ENCODE data around the gene ROPN1B. TPM values are rescaled to one million over a fixed set of nuclear protein-coding genes. Genes with fewer than 3 reads are reported as not detected.
"Not testable (repeated sequence)": the region's sequence is repeated elsewhere in the genome, so short reads cannot be mapped to it uniquely, and the experiment has no call there.

ROPN1B gene
- total RNA-seq, 2 experiments from 2014 or later, result not detected

- Mint-ChIP-seq H3K4me3 (peak overlapping the region; percentile 61), H3K27me3 (peaks cover 22% of the 10 kb centered on the region)
- peak; percentile 21 for DNase-seq
- not testable (repeated sequence) for H3K4me1 Mint-ChIP-seq, H3K27ac Mint-ChIP-seq, H3K36me3 Mint-ChIP-seq, H3K9me3 Mint-ChIP-seq
Measured at GRCh38 chr3:125971997-125972944, 3.3 kb downstream of the ROPN1B start.

GRCh38 chr3:125975245-125976002, 6.4 kb downstream of the ROPN1B start:
- not testable (repeated sequence) for H3K9me3 Mint-ChIP-seq, H3K36me3 Mint-ChIP-seq, DNase-seq, H3K4me3 Mint-ChIP-seq, H3K27ac Mint-ChIP-seq, H3K4me1 Mint-ChIP-seq
- H3K27me3 Mint-ChIP-seq, result peaks cover 17% of the 10 kb centered on the region

- not testable (repeated sequence) for H3K4me1 Mint-ChIP-seq, H3K27ac Mint-ChIP-seq, H3K9me3 Mint-ChIP-seq, H3K4me3 Mint-ChIP-seq, DNase-seq, H3K36me3 Mint-ChIP-seq
- peaks cover 11% of the 10 kb centered on the region for H3K27me3 Mint-ChIP-seq
Measured at GRCh38 chr3:125976003-125976390, 7.0 kb downstream of the ROPN1B start.

- H3K9me3 Mint-ChIP-seq, H3K4me1 Mint-ChIP-seq, H3K27me3 Mint-ChIP-seq, H3K4me3 Mint-ChIP-seq, H3K27ac Mint-ChIP-seq, H3K36me3 Mint-ChIP-seq, DNase-seq: not testable (repeated sequence)
Measured at GRCh38 chr3:125977104-125977503, 8.1 kb downstream of the ROPN1B start.

GRCh38 chr3:125984951-125985350, 16.0 kb downstream of the ROPN1B start:
- DNase-seq, H3K36me3 Mint-ChIP-seq, H3K27me3 Mint-ChIP-seq, H3K27ac Mint-ChIP-seq, H3K9me3 Mint-ChIP-seq, H3K4me3 Mint-ChIP-seq: not testable (repeated sequence)
- peaks cover 12% of the 10 kb centered on the region for H3K4me1 Mint-ChIP-seq

- H3K4me1 Mint-ChIP-seq, result peaks cover 21% of the 10 kb centered on the region
- no peaks in the 10 kb centered on the region for H3K9me3 Mint-ChIP-seq
- H3K27me3 Mint-ChIP-seq, result no peaks in the 10 kb centered on the region
- peak overlapping the region; percentile 99 for H3K4me3 Mint-ChIP-seq
- peaks cover 1% of the 10 kb centered on the region for H3K36me3 Mint-ChIP-seq
- DNase-seq, result peak; percentile 77
- H3K27ac Mint-ChIP-seq, result peak overlapping the region; percentile 97
Measured at GRCh38 chr3:125990253-125990970, 21.4 kb downstream of the ROPN1B start.

- H3K4me1 Mint-ChIP-seq, DNase-seq, H3K4me3 Mint-ChIP-seq, H3K27me3 Mint-ChIP-seq, H3K27ac Mint-ChIP-seq, H3K36me3 Mint-ChIP-seq: not testable (repeated sequence)
- H3K9me3 Mint-ChIP-seq, result peaks cover 28% of the 10 kb centered on the region
Measured at GRCh38 chr3:125996751-125997150, 27.8 kb downstream of the ROPN1B start.

GRCh38 chr3:126002189-126002588, 33.2 kb downstream of the ROPN1B start:
- Mint-ChIP-seq H3K9me3 (peaks cover 37% of the 10 kb centered on the region), H3K4me3 (no peak overlapping the region), H3K4me1 (no peaks in the 10 kb centered on the region), H3K27ac (no peak overlapping the region), H3K36me3 (peaks cover 13% of the 10 kb centered on the region), H3K27me3 (no peaks in the 10 kb centered on the region)
- no peak for DNase-seq

- Mint-ChIP-seq H3K27me3 (no peaks in the 10 kb centered on the region), H3K9me3 (peaks cover 34% of the 10 kb centered on the region), H3K4me1 (no peaks in the 10 kb centered on the region), H3K27ac (no peak overlapping the region), H3K36me3 (peaks cover 15% of the 10 kb centered on the region), H3K4me3 (no peak overlapping the region)
- no peak for DNase-seq
Measured at GRCh38 chr3:126003447-126004190, 34.6 kb downstream of the ROPN1B start.

- H3K4me3 Mint-ChIP-seq, result no peak overlapping the region
- peaks cover 30% of the 10 kb centered on the region for H3K9me3 Mint-ChIP-seq
- H3K4me1 Mint-ChIP-seq, result no peaks in the 10 kb centered on the region
- peaks cover 17% of the 10 kb centered on the region for H3K36me3 Mint-ChIP-seq
- DNase-seq, result no peak
- H3K27me3 Mint-ChIP-seq, result no peaks in the 10 kb centered on the region
- H3K27ac Mint-ChIP-seq, result no peak overlapping the region
Measured at GRCh38 chr3:126004217-126004616, 35.2 kb downstream of the ROPN1B start.

- Mint-ChIP-seq H3K4me1 (no peaks in the 10 kb centered on the region), H3K27me3 (no peaks in the 10 kb centered on the region), H3K36me3 (peaks cover 17% of the 10 kb centered on the region), H3K9me3 (peaks cover 25% of the 10 kb centered on the region), H3K4me3 (no peak overlapping the region), H3K27ac (no peak overlapping the region)
- DNase-seq, result no peak
Measured at GRCh38 chr3:126004692-126005091, 35.7 kb downstream of the ROPN1B start.

- peaks cover 24% of the 10 kb centered on the region for H3K36me3 Mint-ChIP-seq
- H3K4me3 Mint-ChIP-seq, result no peak overlapping the region
- peaks cover 18% of the 10 kb centered on the region for H3K9me3 Mint-ChIP-seq
- no peak for DNase-seq
- no peak overlapping the region for H3K27ac Mint-ChIP-seq
- no peaks in the 10 kb centered on the region for H3K4me1 Mint-ChIP-seq
- no peaks in the 10 kb centered on the region for H3K27me3 Mint-ChIP-seq
Measured at GRCh38 chr3:126005951-126006350, 37.0 kb downstream of the ROPN1B start.

GRCh38 chr3:126008219-126008618, 39.2 kb downstream of the ROPN1B start:
- DNase-seq, result no peak
- peaks cover 40% of the 10 kb centered on the region for H3K36me3 Mint-ChIP-seq
- no peak overlapping the region for H3K4me3 Mint-ChIP-seq
- peaks cover 2% of the 10 kb centered on the region for H3K9me3 Mint-ChIP-seq
- no peaks in the 10 kb centered on the region for H3K27me3 Mint-ChIP-seq
- H3K4me1 Mint-ChIP-seq, result no peaks in the 10 kb centered on the region
- H3K27ac Mint-ChIP-seq, result peak overlapping the region; percentile 11

- no peak for DNase-seq
- H3K9me3 Mint-ChIP-seq, result no peaks in the 10 kb centered on the region
- H3K4me1 Mint-ChIP-seq, result no peaks in the 10 kb centered on the region
- peaks cover 50% of the 10 kb centered on the region for H3K36me3 Mint-ChIP-seq
- no peaks in the 10 kb centered on the region for H3K27me3 Mint-ChIP-seq
- no peak overlapping the region for H3K27ac Mint-ChIP-seq
- no peak overlapping the region for H3K4me3 Mint-ChIP-seq
Measured at GRCh38 chr3:126009181-126009580, 40.2 kb downstream of the ROPN1B start.

Data from activated naive CD8-positive, alpha-beta T cell treated with anti-CD3 and anti-CD28 coated beads for 36 hours (primary cell).